Fibroblast of skin of abdomen (primary cell): ENCODE measurements around the gene ZNF608.

Experiments used
- DNase-seq: peaks from one replicate; pipeline ENCODE4 v3.0.0-alpha.2; 2013

The ZNF608 gene

GRCh38 chr5:124754206-124754927, 7.9 kb upstream of the ZNF608 start:
- DNase-seq = no peak

DNA sequence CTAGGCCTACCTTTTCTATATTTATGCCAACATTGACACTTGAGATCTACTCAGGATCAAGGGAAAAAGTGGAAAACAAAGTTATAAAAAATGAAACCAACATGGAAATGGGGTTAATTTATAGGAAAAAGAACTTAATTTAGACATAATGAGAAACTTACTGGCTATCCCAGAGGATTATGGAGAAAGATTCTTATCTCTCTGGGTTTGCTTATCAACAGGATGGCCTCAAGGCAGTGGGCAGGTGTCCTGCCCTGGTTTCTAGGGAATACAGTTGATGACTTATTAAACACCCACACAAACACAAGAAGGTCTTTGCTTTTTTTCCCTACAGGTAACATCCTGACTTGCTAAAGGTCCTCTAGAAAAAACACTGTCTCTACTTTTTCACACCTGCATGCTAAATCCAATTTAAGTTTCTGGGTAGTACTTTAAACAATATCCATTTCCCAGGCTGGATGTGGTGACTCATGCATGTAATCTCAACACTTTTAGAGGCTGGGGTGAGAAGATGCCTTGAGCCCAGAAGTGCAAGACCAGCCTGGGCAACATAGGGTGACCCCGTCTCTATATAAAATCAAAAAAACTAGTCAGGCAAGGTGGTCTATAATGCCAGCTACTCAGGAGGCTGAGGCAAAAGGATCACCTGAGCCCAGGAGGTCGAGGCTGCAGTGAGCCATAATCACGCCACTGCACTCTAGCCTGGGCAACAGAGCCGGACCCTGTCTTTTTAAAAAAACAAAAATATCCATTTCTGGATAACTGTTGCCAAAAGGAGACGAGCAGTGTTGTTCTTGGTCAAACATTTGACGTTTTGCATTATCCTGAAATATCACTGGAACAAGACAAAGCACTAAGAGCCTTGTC, 6.6 kb upstream of the ZNF608 start:
- DNase-seq = no peak

DNA sequence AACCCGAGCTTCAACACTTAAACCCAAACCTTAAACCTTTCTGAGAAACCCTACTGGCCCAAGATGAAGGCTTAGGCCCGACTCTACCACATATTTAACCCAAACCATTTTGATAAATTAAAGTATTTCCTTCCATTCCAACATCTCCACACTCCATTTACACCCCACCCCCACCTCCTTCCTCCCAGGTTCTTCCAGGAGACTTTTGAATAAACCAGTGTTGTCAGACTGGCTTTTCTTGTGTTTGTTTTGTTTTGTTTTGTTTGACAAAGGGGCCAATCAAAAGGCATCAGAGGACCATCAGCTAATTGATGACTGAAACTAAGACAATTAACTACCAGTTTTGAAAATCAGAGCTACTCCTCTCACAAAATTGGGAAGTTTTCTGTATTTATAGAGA, 4.6 kb upstream of the ZNF608 start:
- DNase-seq = no peak

- peak; percentile 92 for DNase-seq
Observed at GRCh38 chr5:124748687-124749594, 2.5 kb upstream of the ZNF608 start.

DNA sequence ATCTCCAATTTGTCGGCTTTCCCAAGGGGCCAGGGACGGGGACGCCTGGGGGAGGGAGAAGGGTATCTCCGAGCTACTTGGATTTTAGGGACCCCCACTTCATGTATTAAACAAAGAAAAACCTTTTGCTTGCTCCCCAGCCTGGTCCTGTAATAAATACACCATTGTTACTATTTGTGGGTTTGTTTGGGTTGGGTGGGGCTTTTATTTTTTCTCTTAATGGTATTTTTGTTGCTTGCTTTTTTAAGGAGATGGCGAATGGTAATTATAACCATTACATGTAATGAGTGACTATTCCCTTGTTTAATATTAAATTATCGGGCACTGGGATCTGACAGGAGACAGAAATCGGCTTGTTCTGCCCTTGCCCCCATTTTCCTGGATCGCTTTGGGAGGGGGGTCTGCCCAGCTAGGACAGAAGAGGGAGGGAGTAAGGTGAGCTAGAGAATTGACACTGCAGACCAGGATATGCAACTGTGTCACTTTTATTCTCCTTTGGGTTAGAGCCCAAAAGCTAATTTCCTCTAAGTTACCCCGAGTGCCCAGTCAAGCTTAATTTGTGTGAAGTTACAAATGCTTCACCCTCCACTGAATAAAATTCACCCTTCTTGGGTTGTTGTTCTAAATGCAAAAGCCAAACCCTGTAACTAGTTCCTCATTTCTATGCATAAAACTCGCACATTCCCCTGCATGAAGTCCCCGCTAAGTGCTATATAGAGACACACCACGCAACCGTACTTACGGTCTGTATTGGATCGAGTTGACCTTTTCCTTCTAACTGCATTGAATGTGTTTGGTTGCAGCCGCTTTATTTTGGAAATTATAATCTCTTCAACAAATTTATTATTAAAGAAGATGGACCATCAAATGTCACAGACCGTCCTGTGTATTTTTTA, 1.6 kb upstream of the ZNF608 start:
- peak; percentile 38 for DNase-seq

DNA sequence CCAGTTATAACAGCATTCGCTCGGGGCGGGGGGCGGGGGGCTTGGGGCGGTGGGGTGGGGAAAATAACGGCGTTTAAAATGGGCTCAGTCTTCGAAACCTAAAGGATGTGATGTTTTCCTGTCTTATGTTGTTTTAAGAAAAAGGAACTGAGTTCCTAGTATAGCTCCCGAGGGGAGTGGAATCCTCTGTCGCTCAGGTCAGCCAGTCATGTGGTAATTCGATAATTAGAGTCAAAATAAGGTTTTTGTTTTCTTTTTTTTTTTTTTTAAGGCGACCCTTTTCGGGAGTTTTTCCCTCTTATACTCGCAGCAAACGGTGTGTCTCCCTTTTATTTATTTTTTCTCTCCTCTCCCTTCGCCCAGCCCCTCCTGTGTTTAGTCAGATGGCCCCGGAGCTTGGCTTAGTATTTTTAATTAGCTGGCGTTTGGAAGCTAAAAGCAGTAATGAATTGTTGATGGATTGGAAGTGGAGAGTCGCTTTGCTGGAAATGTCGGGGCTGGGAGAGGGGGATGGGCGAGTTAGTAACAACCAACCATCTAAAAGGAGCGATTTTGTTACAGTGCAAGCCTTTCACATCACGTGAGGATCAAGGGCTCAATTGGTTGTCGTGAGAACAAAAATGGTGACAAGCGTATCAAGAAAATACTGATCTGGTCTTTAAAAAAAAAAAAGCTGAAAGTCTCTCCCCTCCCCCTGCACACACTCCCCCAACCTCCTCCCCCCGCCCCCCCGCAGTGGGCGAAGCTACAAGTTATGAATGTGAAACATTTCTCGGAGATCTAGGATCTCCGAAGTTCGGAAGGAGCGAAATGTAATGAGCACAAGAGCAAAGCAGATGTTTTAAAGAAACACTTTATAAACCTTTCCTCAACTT, 714 bp upstream of the ZNF608 start:
- DNase-seq = peak; percentile 91

GRCh38 chr5:124745007-124745927, 1.2 kb downstream of the ZNF608 start:
- no peak for DNase-seq

DNA sequence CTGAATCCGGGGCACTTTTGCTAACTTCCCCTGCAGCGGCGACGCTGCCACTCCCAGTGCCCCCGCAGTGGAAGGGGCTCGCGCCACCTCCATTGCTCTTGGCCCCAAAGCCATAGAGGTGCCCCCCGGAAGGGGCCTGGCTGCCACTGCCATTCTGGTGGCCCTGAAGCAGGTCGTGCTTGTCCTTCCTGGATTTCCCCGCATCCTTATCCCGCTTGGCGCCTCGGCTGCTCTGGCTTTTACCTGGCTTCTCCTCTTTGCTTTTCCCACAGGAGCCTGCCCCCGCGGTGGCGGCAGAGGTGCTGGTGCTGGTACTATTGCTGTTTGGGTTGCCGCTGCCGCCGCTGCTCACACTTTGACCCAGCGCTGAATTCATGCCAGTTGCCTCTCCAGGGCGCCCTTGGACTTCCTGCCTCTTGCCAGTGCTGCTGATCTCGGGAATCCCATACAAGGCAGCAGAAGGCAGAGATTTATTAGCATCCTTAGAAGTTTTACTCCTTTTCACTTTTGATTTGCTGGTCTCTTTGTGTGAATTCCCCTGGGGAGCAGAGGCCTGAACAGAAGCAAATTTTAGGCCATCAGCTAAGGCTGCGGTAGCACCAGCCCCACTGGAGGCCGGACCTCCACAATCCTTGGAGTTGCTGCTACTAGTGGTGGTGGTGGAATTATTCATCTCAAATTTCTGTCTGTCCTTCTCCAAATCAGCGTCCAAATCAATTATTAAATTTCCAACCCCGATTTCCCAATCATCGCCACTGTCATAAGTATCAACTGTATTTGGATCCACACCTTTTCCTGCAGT, 2.1 kb downstream of the ZNF608 start:
- DNase-seq = no peak

GRCh38 chr5:124743602-124744169, 2.8 kb downstream of the ZNF608 start:
- DNase-seq = no peak

GRCh38 chr5:124742983-124743601, 3.3 kb downstream of the ZNF608 start:
- peak; percentile 82 for DNase-seq

DNA sequence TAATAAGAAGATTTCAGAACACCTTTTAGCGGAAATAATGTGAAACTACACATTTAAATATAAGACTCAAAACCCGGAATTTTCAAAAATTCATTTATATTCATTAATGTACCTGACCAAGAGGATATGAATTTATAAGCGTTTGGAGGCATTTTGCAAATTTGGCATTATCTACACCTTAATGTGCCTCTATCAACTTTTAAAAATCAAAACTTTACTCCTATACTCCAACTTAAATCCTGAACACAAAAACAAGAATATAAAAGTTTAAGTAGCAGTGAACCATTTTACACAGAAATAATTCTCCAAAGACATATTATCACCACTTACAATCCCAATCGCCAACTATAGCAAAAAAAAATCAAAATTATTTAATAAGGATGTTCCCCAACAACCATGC, 3.9 kb downstream of the ZNF608 start:
- DNase-seq = no peak

DNA sequence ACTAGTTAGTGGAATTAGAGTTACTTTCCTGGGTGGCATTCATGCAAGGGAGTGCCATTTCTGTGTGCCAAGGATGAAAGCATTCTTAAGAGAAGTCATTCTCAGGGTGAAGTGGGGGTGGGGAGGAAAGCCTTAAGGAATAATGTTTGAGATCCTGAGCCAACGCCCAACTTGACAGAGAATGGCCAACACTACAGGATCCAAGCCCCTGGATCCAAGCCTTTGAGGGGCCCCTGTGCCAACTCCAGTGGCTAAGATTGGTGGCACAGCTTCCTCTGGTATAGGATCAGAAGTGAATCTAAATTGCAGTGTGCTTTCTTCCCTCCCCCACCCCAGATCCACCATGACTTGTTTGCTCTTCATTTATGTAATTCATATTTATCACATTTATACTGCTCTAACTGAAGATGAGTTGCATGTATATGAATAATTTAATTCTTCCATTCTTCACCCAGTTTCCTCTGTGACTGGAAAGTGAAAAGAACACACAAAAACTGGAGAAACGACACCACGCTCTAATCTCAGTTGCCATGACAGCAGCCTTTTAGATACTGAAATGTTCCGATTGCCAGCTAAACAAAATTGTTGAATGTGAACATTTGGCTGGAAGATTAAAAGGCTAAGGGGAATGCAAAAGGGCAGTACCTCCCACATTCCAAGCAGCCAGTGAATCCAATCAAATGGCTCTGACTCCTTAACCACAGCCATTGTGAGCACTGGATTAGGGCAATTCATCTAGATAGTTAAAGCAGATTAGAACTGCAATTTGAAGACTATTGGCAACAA, 4.5 kb downstream of the ZNF608 start:
- DNase-seq = peak; percentile 90

GRCh38 chr5:124740991-124741583, 5.4 kb downstream of the ZNF608 start:
- DNase-seq = peak; percentile 91

DNA sequence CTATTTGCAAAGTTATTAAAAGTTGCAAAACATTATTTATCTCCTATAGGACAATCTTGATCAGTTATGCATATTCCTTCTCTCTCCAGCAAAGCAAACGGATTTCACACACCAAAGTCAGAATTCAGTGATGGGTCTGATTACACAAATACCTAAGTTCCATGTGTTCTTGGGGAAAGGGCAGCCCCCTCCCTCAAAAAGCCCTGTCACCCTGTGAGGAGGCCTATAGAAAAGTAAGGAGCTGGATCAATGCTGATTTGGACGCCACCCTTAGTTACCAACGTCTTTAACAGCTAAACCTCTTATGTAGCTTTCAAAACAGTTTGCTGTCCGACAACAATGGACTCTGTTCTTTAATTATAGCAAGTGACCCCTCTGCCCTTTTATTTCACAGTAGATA, 6.4 kb downstream of the ZNF608 start:
- no peak for DNase-seq

- DNase-seq = no peak
Observed at GRCh38 chr5:124739634-124740025, 6.8 kb downstream of the ZNF608 start.
